ENCODE measurements around the gene RGS11.

The RGS11 gene

GRCh38 chr16:228151-228851 lies 47.4 kb downstream of the RGS11 start:
- no peak for DNase-seq

GRCh38 chr16:220021-220420 lies 55.7 kb downstream of the RGS11 start:
- no peak for DNase-seq
